GM18502 (cell line): ENCODE results near the gene FAAH.

Experiments
- ATAC-seq: cut with Tn5 transposase; IDR thresholded peaks from one replicate; pipeline ENCODE4 v1.9.1; 2021; ENCODE audit warnings: mild to moderate bottlenecking; ENCODE audit not compliant: unreplicated experiment, poor library complexity

The FAAH gene

GRCh38 chr1:46447499-46448108, 53.5 kb downstream of the FAAH start:
- ATAC-seq = no peak

- ATAC-seq = no peak
Measured at GRCh38 chr1:46448109-46448911, 54.2 kb downstream of the FAAH start.

GRCh38 chr1:46449223-46450159, 55.4 kb downstream of the FAAH start:
- no peak for ATAC-seq

- no peak for ATAC-seq
Measured at GRCh38 chr1:46450160-46450517, 56.0 kb downstream of the FAAH start.

- ATAC-seq = no peak
Measured at GRCh38 chr1:46451948-46452930, 58.1 kb downstream of the FAAH start.

GRCh38 chr1:46452931-46453325, 58.8 kb downstream of the FAAH start:
- ATAC-seq = no peak

- no peak for ATAC-seq
Measured at GRCh38 chr1:46453449-46453848, 59.3 kb downstream of the FAAH start.

- ATAC-seq = no peak
Measured at GRCh38 chr1:46455951-46456350, 61.8 kb downstream of the FAAH start.

- ATAC-seq = no peak
Measured at GRCh38 chr1:46456411-46456963, 62.4 kb downstream of the FAAH start.

- no peak for ATAC-seq
Measured at GRCh38 chr1:46457178-46457577, 63.1 kb downstream of the FAAH start.

- ATAC-seq = no peak
Measured at GRCh38 chr1:46458190-46458589, 64.1 kb downstream of the FAAH start.

- no peak for ATAC-seq
Measured at GRCh38 chr1:46458846-46459245, 64.7 kb downstream of the FAAH start.

GRCh38 chr1:46459315-46459714, 65.2 kb downstream of the FAAH start:
- no peak for ATAC-seq

- ATAC-seq = no peak
Measured at GRCh38 chr1:46461017-46461808, 67.1 kb downstream of the FAAH start.

- no peak for ATAC-seq
Measured at GRCh38 chr1:46461809-46462448, 67.8 kb downstream of the FAAH start.
